ENCODE measurements around the gene STK33.
"Not testable (repeated sequence)": the region's sequence is repeated elsewhere in the genome, so short reads cannot be mapped to it uniquely, and the experiment has no call there.

- not testable (repeated sequence) for TF ChIP-seq CTCF (conservative IDR thresholded peaks at IDR 0.05); EZH2 (IDR thresholded peaks at IDR 0.05; ENCODE audit: low read depth)
Observed at GRCh38 chr11:8467356-8467755, 126.7 kb downstream of the STK33 start.
